Astrocyte of the cerebellum (primary cell): ENCODE measurements around the gene B4GALT1.

Experiments used
- DNase-seq: peaks from one replicate; pipeline ENCODE4 v3.0.0-alpha.2; 2011; ENCODE audit warnings: low read depth
- H3K4me3 ChIP-seq: 2 replicates; pipeline ENCODE4 v1.5.1; 2011; ENCODE audit warnings: mild to moderate bottlenecking, low read depth, low read length, moderate library complexity
- CTCF ChIP-seq: IDR thresholded peaks from 2 replicates; pipeline ENCODE4 v1.5.1; 2012; ENCODE audit warnings: low read length, low read depth, moderate library complexity, mild to moderate bottlenecking; ENCODE audit errors: missing control alignments
- in situ Hi-C: cut with HindIII; loops from 2 replicates; pipeline ENCODE4 v1.10.0; 2017; ENCODE audit warnings: low sequenced_read_pairs

Gene B4GALT1

GRCh38 chr9:33142535-33142934 is 24.6 kb downstream of the B4GALT1 start:
- in situ Hi-C loops, result no loop called here
- no peak for DNase-seq
- H3K4me3 ChIP-seq, result no peak overlapping the region
- no peak for TF ChIP-seq CTCF

- in situ Hi-C loops, result no loop called here
- no peak for TF ChIP-seq CTCF
- no peak overlapping the region for H3K4me3 ChIP-seq
- DNase-seq, result no peak
Observed at GRCh38 chr9:33140401-33141360, 26.5 kb downstream of the B4GALT1 start.

GRCh38 chr9:33139421-33140228 is 27.5 kb downstream of the B4GALT1 start:
- in situ Hi-C loops, result no loop called here
- H3K4me3 ChIP-seq, result no peak overlapping the region
- DNase-seq, result peak; percentile 97
- TF ChIP-seq CTCF, result no peak

GRCh38 chr9:33138768-33139167 is 28.4 kb downstream of the B4GALT1 start:
- no peak for DNase-seq
- no peak overlapping the region for H3K4me3 ChIP-seq
- TF ChIP-seq CTCF, result no peak
- in situ Hi-C loops, result no loop called here

- in situ Hi-C loops, result no loop called here
- no peak for TF ChIP-seq CTCF
- DNase-seq, result no peak
- H3K4me3 ChIP-seq, result no peak overlapping the region
Observed at GRCh38 chr9:33137781-33138264, 29.3 kb downstream of the B4GALT1 start.
